ENCODE data around the gene DSG1.
"Not testable (repeated sequence)": the region's sequence is repeated elsewhere in the genome, so short reads cannot be mapped to it uniquely, and the experiment has no call there.

The DSG1 gene

DNA sequence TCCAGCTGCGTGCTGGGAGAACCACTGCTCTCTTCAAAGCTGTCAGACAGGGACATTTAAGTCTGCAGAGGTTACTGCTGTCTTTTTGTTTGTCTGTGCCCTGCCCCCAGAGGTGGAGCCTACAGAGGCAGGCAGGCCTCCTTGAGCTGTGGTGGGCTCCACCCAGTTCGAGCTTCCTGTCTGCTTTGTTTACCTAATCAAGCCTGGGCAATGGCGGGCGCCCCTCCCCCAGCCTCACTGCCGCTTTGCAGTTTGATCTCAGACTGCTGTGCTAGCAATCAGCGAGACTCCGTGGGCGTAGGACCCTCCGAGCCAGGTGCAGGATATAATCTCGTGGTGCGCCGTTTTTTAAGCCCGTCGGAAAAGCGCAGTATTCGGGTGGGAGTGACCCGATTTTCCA lies 35.4 kb downstream of the DSG1 start:
- DNase-seq (ENCODE audit: low read depth) = not testable (repeated sequence)

- no peak for DNase-seq (ENCODE audit: low read depth)
Measured at GRCh38 chr18:31354990-31355389, 37.0 kb downstream of the DSG1 start.

- DNase-seq (ENCODE audit: low read depth) = no peak
Measured at GRCh38 chr18:31356025-31356424, 38.1 kb downstream of the DSG1 start.

DNA sequence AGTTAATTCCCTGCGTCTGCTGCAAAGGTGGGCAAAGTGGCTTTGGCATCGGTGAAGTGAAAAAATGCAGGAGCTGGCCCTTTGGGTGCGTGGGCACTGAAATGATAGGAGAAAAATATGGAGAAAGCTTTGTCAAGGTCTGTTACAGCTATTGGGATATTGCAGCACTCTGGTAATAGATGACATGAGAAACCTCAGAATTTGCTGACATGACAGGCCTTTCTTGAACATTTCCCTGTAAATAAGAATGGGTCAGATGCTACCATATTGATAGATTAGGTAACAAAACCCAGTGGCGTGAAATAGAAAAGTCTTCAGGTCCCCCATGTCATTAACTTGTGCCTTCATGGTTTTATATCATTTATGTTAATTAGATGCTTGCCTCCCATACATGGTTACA lies 46.2 kb downstream of the DSG1 start:
- no peak for DNase-seq (ENCODE audit: low read depth)

GRCh38 chr18:31369478-31369877 lies 51.5 kb downstream of the DSG1 start:
- DNase-seq (ENCODE audit: low read depth) = no peak

DNA sequence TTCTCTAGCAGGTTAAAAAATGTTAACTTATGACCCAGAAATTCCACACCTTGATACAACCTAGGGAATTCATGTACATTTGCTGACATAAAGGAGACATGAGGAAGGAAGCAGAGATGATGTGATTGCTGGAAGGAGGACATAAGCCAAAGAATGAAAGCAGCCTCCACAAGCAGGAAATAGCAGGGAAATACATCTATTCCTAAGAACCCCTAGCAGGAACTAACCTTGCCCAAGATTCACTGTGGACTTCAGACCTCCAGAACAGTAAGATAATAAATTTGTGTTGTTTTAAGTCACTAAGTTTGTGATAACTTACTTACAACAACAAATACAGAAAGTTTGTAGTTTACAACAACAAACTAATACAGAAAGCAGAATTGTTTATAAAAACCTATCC lies 54.0 kb downstream of the DSG1 start:
- DNase-seq (ENCODE audit: low read depth) = no peak

DNA sequence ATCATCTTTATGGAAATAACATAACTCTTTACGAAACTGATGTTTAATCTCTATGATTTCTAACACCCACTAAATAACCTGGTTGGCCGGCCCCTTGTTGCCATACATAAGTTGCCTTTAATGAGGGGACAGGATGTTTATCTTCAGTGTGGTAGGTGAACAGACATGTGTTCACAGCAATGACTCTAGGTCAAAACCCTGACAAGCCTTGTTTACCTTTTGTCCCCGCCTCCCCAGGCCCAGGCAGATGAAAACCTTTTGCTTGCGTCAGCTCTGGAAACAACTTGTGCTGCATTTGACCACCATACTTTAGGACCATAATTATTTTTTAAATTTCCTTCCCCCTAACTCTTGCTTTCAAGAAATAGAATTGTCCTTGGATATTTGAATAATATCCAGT lies 55.7 kb downstream of the DSG1 start:
- DNase-seq (ENCODE audit: low read depth) = no peak

DNA sequence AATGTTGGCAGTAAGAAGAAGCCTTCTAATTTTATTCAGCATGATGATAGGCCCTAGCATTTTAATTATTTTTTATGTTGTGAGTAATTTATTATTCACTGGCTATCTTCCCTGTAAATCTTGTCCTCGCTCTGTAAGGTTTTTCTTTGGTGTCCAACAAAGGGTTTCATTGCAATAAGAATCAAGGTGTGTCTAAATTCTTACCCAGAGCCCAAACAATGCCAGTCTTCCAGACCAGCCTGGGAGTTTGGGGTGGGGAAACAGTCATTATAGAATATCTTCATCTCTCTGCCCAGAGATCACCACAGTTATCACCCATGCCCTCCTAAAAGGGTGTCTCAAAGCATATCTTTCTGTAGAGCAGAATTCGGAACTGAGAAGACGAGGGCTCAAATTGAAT lies 58.5 kb downstream of the DSG1 start, which contains the start of gene DSG4:
Gene DSG4, plus strand, starts transcription at position 301 of the 400 bp plus-strand sequence. CDS start 135 bp downstream, outside the sequence.
- no peak for DNase-seq (ENCODE audit: low read depth)

DNA sequence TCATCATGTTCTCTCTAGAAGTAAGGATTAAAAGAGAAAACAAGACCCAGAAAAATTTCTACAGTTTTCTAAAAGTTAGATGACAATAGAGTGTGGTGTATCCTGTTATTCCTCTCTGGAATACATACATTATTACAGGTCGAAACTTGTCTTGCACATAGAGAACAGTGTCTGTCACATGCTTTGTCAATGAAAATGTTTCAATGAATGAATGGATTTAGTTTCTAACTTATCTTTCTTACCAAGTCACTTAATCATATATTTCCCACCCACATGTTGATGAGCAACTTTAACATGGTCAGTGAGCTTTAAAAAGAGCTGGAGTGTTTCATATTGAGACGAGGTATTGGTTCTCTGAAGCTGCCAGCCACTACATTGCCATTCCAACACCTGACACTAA lies 63.0 kb downstream of the DSG1 start:
- DNase-seq (ENCODE audit: low read depth) = no peak

DNA sequence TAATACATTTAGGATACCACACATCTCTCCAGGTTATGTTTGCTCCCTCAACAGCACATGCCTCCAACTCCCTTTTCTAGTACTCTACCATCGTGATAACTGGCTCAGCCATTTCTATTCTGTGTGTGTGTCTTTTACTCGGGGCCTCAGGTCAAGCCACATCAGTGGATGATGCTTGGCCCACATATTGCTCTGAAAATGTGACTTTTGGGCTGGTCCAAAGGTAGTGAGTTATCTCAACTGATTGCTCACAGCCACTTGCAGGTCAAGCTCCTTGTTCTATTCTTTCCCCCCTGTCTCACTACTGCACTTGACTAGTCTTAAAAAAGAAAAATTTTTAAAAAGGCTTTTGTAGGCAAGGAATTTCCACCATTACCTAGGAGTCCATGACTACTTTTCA lies 64.1 kb downstream of the DSG1 start:
- DNase-seq (ENCODE audit: low read depth) = no peak

DNA sequence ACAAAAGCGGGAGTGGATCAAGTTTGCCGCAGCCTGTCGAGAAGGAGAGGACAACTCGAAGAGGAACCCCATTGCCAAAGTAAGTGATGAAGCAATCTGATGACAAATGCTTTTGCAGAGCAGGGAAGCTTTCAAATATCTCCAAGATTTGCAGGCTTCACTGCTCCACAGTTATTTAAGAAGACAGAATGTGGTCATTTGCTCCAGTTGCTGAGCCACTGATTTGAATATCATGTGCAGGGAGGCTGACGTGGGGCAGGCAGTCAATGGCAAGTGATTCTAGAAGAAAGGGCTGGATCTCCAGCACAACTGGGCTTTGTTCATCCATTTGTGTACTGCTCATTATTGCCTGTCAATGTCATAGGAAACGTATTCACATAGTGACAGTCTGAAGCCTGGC lies 68.8 kb downstream of the DSG1 start:
- peak; percentile 55 for DNase-seq (ENCODE audit: low read depth)

- DNase-seq (ENCODE audit: low read depth) = no peak
Measured at GRCh38 chr18:31393286-31393685, 75.3 kb downstream of the DSG1 start.

DNA sequence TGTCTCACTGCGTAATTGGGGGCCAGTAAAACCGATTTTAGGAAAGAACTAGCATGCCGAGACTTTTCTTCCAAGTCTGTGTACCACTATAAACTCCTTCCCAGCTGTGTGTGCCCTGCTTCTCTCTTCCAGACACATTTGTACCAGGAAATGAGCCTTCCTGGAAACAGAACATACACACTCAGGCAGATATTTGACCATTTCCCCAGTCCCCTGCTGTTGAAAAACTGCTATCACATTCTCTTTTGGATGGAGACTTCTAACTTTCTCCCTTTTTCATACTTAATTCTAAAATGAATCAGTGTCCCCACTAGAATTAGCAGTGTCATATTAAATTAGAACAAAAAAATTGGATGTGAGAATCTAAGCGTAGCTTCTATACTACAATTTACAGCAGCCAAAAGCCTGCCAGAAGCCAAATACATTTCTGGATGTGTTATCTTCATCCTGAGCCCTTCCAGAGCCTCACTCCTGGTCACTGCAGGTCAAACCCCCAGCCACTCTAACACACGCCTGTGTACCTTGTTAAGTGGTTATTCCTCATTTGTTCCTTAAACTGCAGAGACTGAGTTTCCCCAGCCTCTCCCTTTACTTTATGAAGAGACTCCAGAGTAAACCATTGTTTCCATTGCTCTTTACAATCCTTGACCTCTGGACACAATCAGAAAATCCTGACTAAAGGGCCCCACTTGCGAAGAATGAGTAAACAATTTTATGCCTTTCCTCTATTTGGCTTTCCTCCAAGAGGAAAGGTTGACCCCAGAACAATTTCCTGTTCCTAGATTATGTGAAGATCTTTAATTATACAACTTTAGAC lies 79.0 kb downstream of the DSG1 start:
- DNase-seq (ENCODE audit: low read depth) = no peak

DNA sequence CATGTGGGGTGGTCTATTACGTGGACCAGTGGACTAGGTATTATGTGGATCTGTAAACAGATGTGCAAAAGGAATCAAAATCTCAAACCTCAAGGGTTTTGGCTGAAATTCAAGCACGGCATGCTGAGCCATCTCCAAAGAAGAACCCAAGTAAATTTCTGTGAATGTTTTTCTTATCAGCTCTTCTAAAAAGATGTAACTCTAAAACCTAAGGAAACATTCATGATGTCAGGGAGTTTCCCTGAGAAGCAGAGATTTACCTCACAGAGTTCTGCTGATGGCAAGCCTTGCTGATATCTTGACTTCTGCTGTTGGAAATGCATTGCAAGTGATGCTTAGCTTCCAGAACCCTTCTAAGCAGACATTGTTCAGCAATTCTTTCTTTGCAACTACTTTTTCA lies 80.2 kb downstream of the DSG1 start:
- no peak for DNase-seq (ENCODE audit: low read depth)

- peak; percentile 45 for DNase-seq (ENCODE audit: low read depth)
Measured at GRCh38 chr18:31399306-31400032, 81.5 kb downstream of the DSG1 start.

- DNase-seq (ENCODE audit: low read depth) = no peak
Measured at GRCh38 chr18:31401156-31402025, 83.4 kb downstream of the DSG1 start.

DNA sequence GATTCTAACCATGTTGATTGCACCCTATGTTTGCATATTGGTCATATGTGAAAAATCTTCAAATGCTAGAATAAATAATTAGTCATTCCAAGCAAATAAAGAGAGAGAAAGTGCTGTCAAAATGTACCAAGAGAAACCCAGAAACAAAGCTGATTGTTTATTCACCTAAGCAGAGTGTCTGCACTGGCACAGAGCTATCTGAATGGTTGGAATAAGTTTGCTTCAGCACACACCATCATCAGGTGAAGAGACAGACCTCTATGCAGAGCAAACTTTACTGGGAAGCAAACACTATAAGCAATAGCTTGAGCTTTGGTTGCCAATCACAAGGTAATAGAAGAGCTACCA lies 84.0 kb downstream of the DSG1 start:
- no peak for DNase-seq (ENCODE audit: low read depth)

GRCh38 chr18:31403409-31403808 lies 85.4 kb downstream of the DSG1 start:
- DNase-seq (ENCODE audit: low read depth) = no peak
